Activated CD8-positive, alpha-beta memory T cell treated with anti-CD3 and anti-CD28 coated beads, Interleukin-2, amount 10 ng/mL, durations not matched to agents 7 days and 5 days (primary cell): ENCODE data around the gene LSAMP. TPM values are rescaled to one million over a fixed set of nuclear protein-coding genes. Genes with fewer than 3 reads are reported as not detected.

Experiments used
- ATAC-seq: fragments of 150-1000 bp; cut with Tn5 transposase; one replicate; pipeline ENCODE4 v1.10.0; 2021; ENCODE audit warnings: moderate library complexity
- CTCF ChIA-PET: fragments of 350-600 bp; sonication (Branson Sonifier 250); formaldehyde crosslinking; loops from one replicate; lab custom pipeline; 2021; ENCODE audit warnings: antibody characterized with exemption; lab: Charles Lee
- DNase-seq: peaks from one replicate; pipeline ENCODE4 v3.0.0-alpha.2; 2020
- H3K27ac Mint-ChIP-seq: one replicate; pipeline ENCODE4 v1.8.0; 2021; ENCODE audit warnings: mild to moderate bottlenecking, mixed read lengths
- H3K27me3 Mint-ChIP-seq: one replicate; pipeline ENCODE4 v1.8.0; 2021; ENCODE audit warnings: mixed read lengths
- H3K36me3 Mint-ChIP-seq: one replicate; pipeline ENCODE4 v1.8.0; 2021; ENCODE audit warnings: mild to moderate bottlenecking, mixed read lengths
- H3K4me1 Mint-ChIP-seq: one replicate; pipeline ENCODE4 v1.8.0; 2021; ENCODE audit warnings: mixed read lengths
- H3K4me3 Mint-ChIP-seq: one replicate; pipeline ENCODE4 v1.8.0; 2021; ENCODE audit warnings: mild to moderate bottlenecking, moderate library complexity, mixed read lengths
- H3K9me3 Mint-ChIP-seq: one replicate; pipeline ENCODE4 v1.8.0; 2022; ENCODE audit warnings: low read depth, mixed read lengths
- total RNA-seq, 2 experiments: library from RNA; stranded (reverse); gene quantifications; one replicate each; pipeline ENCODE4 v1.2.3, GENCODE V29; 2021

LSAMP gene
- total RNA-seq, 2 experiments from 2014 or later = not detected

- Mint-ChIP-seq H3K4me1 (no peaks in the 10 kb centered on the region), H3K27ac (no peak overlapping the region), H3K4me3 (no peak overlapping the region), H3K9me3 (no peaks in the 10 kb centered on the region), H3K27me3 (no peaks in the 10 kb centered on the region), H3K36me3 (no peaks in the 10 kb centered on the region)
- DNase-seq (no peak), ATAC-seq (no peak)
- CTCF ChIA-PET = no interaction called here
Measured at GRCh38 chr3:116129187-116129946, 315.9 kb downstream of the LSAMP start.

GRCh38 chr3:116127464-116127863, 317.8 kb downstream of the LSAMP start:
- Mint-ChIP-seq H3K9me3 (no peaks in the 10 kb centered on the region), H3K27me3 (no peaks in the 10 kb centered on the region), H3K4me1 (no peaks in the 10 kb centered on the region), H3K4me3 (no peak overlapping the region), H3K27ac (no peak overlapping the region), H3K36me3 (no peaks in the 10 kb centered on the region)
- no peak for ATAC-seq
- CTCF ChIA-PET = no interaction called here
- DNase-seq = no peak

GRCh38 chr3:116124166-116124565, 321.1 kb downstream of the LSAMP start:
- CTCF ChIA-PET = no interaction called here

GRCh38 chr3:116118475-116119169, 326.7 kb downstream of the LSAMP start:
- DNase-seq = no peak
- CTCF ChIA-PET = no interaction called here
- H3K9me3 Mint-ChIP-seq = no peaks in the 10 kb centered on the region
- H3K27ac Mint-ChIP-seq = no peak overlapping the region
- ATAC-seq = no peak
- H3K4me3 Mint-ChIP-seq = no peak overlapping the region
- no peaks in the 10 kb centered on the region for H3K36me3 Mint-ChIP-seq
- H3K4me1 Mint-ChIP-seq = no peaks in the 10 kb centered on the region
- H3K27me3 Mint-ChIP-seq = no peaks in the 10 kb centered on the region

More at GRCh38 chr3:116124166-116124565, 321.1 kb downstream of the LSAMP start:
- Mint-ChIP-seq H3K27me3 (no peaks in the 10 kb centered on the region), H3K4me1 (no peaks in the 10 kb centered on the region), H3K9me3 (no peaks in the 10 kb centered on the region), H3K27ac (no peak overlapping the region), H3K36me3 (no peaks in the 10 kb centered on the region), H3K4me3 (no peak overlapping the region)
- no peak for DNase-seq
- ATAC-seq = no peak

GRCh38 chr3:116114586-116114985, 330.7 kb downstream of the LSAMP start:
- DNase-seq (no peak), ATAC-seq (no peak)
- no peaks in the 10 kb centered on the region for H3K4me1 Mint-ChIP-seq
- CTCF ChIA-PET = no interaction called here
- H3K36me3 Mint-ChIP-seq = no peaks in the 10 kb centered on the region
- no peaks in the 10 kb centered on the region for H3K9me3 Mint-ChIP-seq
- H3K27me3 Mint-ChIP-seq = no peaks in the 10 kb centered on the region
- H3K27ac Mint-ChIP-seq = no peak overlapping the region
- no peak overlapping the region for H3K4me3 Mint-ChIP-seq

GRCh38 chr3:116112696-116113095, 332.6 kb downstream of the LSAMP start:
- CTCF ChIA-PET = no interaction called here
- H3K4me1 Mint-ChIP-seq = no peaks in the 10 kb centered on the region
- H3K27me3 Mint-ChIP-seq = no peaks in the 10 kb centered on the region
- H3K36me3 Mint-ChIP-seq = no peaks in the 10 kb centered on the region
- no peak for DNase-seq
- no peak overlapping the region for H3K27ac Mint-ChIP-seq
- ATAC-seq = no peak
- H3K9me3 Mint-ChIP-seq = no peaks in the 10 kb centered on the region
- no peak overlapping the region for H3K4me3 Mint-ChIP-seq

- no peaks in the 10 kb centered on the region for H3K27me3 Mint-ChIP-seq
- no peaks in the 10 kb centered on the region for H3K9me3 Mint-ChIP-seq
- no peaks in the 10 kb centered on the region for H3K36me3 Mint-ChIP-seq
- H3K4me3 Mint-ChIP-seq = no peak overlapping the region
- H3K27ac Mint-ChIP-seq = no peak overlapping the region
- no peak for DNase-seq
- CTCF ChIA-PET = no interaction called here
- H3K4me1 Mint-ChIP-seq = no peaks in the 10 kb centered on the region
- ATAC-seq = no peak
Measured at GRCh38 chr3:116111765-116112164, 333.5 kb downstream of the LSAMP start.

GRCh38 chr3:116103868-116104530, 341.3 kb downstream of the LSAMP start:
- H3K9me3 Mint-ChIP-seq = no peaks in the 10 kb centered on the region

GRCh38 chr3:116102037-116102436, 343.2 kb downstream of the LSAMP start:
- Mint-ChIP-seq H3K4me1 (no peaks in the 10 kb centered on the region), H3K27ac (no peak overlapping the region), H3K27me3 (no peaks in the 10 kb centered on the region), H3K9me3 (no peaks in the 10 kb centered on the region), H3K36me3 (no peaks in the 10 kb centered on the region), H3K4me3 (no peak overlapping the region)
- ATAC-seq (no peak), DNase-seq (no peak)
- CTCF ChIA-PET = no interaction called here

More at GRCh38 chr3:116103868-116104530, 341.3 kb downstream of the LSAMP start:
- DNase-seq = no peak
- Mint-ChIP-seq H3K4me3 (no peak overlapping the region), H3K4me1 (no peaks in the 10 kb centered on the region), H3K27me3 (no peaks in the 10 kb centered on the region), H3K36me3 (no peaks in the 10 kb centered on the region), H3K27ac (no peak overlapping the region)
- CTCF ChIA-PET = no interaction called here
- no peak for ATAC-seq

GRCh38 chr3:116097226-116097625, 348.1 kb downstream of the LSAMP start:
- Mint-ChIP-seq H3K9me3 (no peaks in the 10 kb centered on the region), H3K27me3 (no peaks in the 10 kb centered on the region), H3K36me3 (no peaks in the 10 kb centered on the region), H3K4me1 (no peaks in the 10 kb centered on the region), H3K4me3 (no peak overlapping the region), H3K27ac (no peak overlapping the region)
- ATAC-seq (no peak), DNase-seq (no peak)
- CTCF ChIA-PET = no interaction called here

GRCh38 chr3:116096631-116097030, 348.7 kb downstream of the LSAMP start:
- ATAC-seq = no peak
- CTCF ChIA-PET = no interaction called here

GRCh38 chr3:116093374-116093773, 351.9 kb downstream of the LSAMP start:
- Mint-ChIP-seq H3K27ac (no peak overlapping the region), H3K4me1 (no peaks in the 10 kb centered on the region), H3K4me3 (no peak overlapping the region), H3K36me3 (no peaks in the 10 kb centered on the region), H3K27me3 (no peaks in the 10 kb centered on the region), H3K9me3 (no peaks in the 10 kb centered on the region)
- no peak for ATAC-seq
- CTCF ChIA-PET = no interaction called here
- no peak for DNase-seq

More at GRCh38 chr3:116096631-116097030, 348.7 kb downstream of the LSAMP start:
- H3K4me1 Mint-ChIP-seq = no peaks in the 10 kb centered on the region
- H3K9me3 Mint-ChIP-seq = no peaks in the 10 kb centered on the region
- H3K36me3 Mint-ChIP-seq = no peaks in the 10 kb centered on the region
- no peak overlapping the region for H3K27ac Mint-ChIP-seq
- no peak overlapping the region for H3K4me3 Mint-ChIP-seq
- no peak for DNase-seq
- H3K27me3 Mint-ChIP-seq = no peaks in the 10 kb centered on the region

GRCh38 chr3:116087426-116087825, 357.9 kb downstream of the LSAMP start:
- no peaks in the 10 kb centered on the region for H3K36me3 Mint-ChIP-seq
- no peaks in the 10 kb centered on the region for H3K4me1 Mint-ChIP-seq
- no peaks in the 10 kb centered on the region for H3K9me3 Mint-ChIP-seq
- no peak overlapping the region for H3K27ac Mint-ChIP-seq
- H3K4me3 Mint-ChIP-seq = no peak overlapping the region
- H3K27me3 Mint-ChIP-seq = no peaks in the 10 kb centered on the region
- DNase-seq = no peak
- no peak for ATAC-seq
- CTCF ChIA-PET = no interaction called here
